Erythroblast (primary cell): ENCODE measurements around the gene HS3ST5.
"Not testable (repeated sequence)": the region's sequence is repeated elsewhere in the genome, so short reads cannot be mapped to it uniquely, and the experiment has no call there.

Experiments used
- DNase-seq, 2 experiments: peaks; one replicate each; lab custom pipeline; 2025; lab: John Stamatoyannopoulos, UW
- GATA1 ChIP-seq: IDR thresholded peaks from 2 replicates; pipeline ENCODE4 v1.6.1; 2011; ENCODE audit warnings: low read depth, mild to moderate bottlenecking, control low read depth, low read length, moderate library complexity
- POLR2A ChIP-seq: IDR thresholded peaks from 2 replicates; pipeline ENCODE4 v1.6.1; 2011; ENCODE audit warnings: mild to moderate bottlenecking, low read length

Gene HS3ST5

DNA sequence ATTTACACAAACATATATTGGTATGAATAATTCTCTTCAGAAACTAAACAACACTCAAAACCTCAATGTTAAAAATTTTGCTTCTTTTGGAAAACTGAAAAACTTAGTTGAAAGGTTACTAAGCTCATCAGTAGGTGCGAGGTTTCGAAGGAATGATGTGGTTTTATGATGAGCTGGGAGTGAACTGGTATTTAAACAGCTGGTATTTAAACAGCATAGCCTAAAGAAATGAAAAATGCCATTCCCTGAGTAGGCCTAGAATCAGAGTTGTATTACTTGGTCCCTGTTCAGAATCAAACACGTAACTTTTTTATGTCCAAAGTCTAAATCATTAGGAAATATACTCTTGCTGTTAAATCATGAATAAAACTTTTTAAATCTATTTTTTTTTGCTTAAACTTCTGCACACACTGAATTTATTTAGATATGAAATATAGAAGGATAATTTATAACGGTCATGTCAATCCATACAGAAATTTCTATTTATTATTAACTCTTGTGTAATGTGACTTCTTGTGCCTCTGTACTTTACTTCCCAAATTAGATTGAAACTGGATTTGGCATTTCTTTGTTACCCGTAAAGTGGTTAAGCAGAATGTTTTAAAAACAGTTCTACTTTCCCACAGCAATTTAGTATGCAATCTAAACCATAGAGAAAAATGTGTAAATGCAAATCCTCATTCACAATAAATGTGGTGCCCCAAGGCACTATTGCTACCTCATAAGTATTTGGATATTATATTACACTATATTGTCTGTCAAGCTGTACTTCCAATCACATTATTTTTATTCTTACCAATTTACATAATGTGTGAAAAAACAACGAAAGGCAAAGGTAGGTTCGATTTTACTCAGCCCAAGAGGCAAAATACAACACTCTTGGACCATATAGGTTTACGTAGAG lies 124.1 kb downstream of the HS3ST5 start:
- DNase-seq, result no peak
- TF ChIP-seq POLR2A, result no peak
- TF ChIP-seq GATA1, result no peak

DNA sequence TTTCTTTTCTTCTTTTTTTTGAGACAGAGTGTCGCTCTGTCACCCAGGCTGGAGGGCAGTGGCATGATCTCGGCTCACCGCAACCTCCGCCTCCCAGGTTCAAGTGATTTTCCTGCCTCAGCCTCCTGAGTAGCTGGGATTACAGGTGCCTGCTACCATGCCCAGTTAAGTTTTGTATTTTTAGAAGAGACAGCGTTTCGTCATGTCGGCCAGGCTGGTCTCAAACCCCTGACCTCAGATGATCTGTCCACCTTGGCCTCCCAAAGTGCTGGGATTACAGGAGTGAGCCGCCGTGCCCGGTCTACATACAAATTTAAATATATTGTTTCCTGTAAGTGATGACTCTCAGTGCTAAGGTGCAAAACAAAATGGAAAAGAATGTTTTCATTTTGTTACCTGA lies 124.8 kb downstream of the HS3ST5 start:
- DNase-seq, result not testable (repeated sequence)

DNA sequence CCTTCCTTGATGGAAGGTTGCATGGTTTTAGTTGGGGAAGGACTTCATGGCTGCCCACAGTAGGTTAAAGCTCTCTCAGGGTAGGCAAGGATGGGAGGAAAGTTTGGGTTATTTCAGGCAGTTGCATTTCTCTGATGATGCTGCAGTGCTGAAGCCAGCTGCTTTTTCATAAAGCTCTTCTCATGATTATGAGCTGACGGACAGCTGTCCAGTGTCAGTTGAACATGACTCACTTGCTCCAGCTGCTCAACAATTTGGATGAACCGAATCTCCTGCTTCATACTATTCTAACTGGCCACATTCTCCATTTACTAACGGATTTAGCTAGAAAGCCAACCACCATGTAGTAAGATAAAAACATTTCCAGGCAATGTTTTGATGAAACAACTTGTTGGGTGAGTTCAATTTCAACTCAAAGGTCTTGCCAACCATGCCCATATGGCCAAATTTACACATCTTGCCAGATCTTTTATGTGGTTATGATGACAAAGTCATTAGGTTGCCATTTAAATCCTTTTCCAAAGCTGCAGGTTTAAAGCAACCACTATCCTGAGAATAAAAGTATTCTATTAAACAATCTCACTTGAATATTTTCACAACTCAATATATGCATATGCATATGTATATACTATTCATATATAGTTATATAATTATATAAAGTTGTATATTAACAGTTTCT lies 125.9 kb downstream of the HS3ST5 start:
- DNase-seq, result no peak
- TF ChIP-seq POLR2A (no peak), GATA1 (no peak)

DNA sequence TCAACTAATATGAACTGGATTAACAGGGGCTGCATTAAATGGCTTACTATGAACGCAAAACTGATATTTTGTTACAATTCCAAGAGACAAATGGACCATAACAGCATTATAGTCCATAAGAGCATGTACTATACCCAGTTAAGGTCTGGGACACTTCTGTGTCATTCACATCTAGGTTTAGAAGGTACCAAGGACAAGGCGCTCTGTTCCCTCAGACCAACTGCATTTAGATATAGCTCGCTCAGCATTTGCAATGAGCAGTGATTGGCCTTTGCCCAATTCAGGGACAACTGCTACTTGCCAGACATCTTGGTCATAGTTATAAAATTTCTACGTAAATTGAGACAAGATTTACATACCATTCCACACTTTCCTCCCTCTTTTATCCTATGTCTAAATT lies 132.4 kb downstream of the HS3ST5 start:
- DNase-seq, result no peak
- TF ChIP-seq GATA1 (no peak), POLR2A (no peak)

DNA sequence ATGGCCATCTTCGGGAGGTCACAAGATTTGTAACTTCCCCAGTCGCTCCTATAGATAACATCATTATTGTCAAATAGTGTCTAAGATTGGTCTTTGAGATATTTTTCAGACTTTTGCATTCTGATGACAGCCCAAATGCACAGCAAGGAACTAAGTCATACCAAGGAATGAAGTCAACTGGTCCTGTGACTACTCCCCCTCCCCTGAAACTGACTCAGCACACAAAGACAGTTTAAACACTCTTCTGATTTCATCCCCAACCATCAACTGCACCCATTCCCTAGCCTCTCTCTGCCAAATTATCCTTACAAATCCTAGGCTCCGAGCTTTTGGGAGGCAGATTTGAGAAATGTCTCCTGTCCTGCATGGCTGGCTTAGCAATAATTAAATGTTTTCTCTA lies 139.4 kb downstream of the HS3ST5 start:
- TF ChIP-seq GATA1 (no peak), POLR2A (no peak)

DNA sequence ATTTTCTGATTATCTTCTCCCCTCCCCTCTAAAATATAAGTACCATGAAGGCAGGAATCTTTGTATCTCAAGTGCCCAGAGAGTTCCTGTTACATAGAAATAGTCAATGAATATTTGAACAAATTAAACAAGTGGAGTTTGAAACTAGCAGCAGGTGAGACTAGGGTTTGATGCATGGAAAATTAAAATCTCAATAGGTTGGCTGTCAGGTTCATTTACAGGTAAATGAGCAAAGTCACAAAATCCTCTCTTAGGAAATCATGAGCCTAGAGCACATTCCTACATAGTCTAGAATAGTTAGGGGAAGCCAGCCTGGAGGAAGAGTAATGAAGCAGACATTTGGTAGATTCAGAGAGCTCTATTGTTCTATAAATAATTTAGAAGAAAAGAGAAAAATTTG lies 140.4 kb downstream of the HS3ST5 start:
- TF ChIP-seq GATA1 (no peak), POLR2A (no peak)
- no peak for DNase-seq

More for the DNA sequence above, 139.4 kb downstream of the HS3ST5 start:
- no peak for DNase-seq

DNA sequence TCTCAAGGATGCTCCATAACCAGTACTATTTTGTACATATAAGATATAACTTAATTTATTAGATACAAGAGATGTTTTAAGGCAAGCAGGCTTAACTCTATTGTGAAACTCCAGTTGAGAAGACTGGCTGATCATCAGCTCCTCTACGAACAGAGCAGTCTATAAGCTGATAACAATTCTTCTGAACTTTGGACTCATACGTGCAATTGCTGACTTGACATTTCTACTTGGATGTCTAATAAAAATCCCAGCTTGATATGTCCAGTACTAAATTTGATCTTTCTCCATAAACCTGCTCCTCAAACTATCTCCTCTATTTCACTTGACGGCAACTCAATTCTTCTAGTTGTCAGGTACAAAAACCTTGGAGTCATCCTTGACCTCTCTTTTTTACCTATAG lies 141.9 kb downstream of the HS3ST5 start:
- TF ChIP-seq GATA1 (no peak), POLR2A (no peak)
- DNase-seq, result no peak

DNA sequence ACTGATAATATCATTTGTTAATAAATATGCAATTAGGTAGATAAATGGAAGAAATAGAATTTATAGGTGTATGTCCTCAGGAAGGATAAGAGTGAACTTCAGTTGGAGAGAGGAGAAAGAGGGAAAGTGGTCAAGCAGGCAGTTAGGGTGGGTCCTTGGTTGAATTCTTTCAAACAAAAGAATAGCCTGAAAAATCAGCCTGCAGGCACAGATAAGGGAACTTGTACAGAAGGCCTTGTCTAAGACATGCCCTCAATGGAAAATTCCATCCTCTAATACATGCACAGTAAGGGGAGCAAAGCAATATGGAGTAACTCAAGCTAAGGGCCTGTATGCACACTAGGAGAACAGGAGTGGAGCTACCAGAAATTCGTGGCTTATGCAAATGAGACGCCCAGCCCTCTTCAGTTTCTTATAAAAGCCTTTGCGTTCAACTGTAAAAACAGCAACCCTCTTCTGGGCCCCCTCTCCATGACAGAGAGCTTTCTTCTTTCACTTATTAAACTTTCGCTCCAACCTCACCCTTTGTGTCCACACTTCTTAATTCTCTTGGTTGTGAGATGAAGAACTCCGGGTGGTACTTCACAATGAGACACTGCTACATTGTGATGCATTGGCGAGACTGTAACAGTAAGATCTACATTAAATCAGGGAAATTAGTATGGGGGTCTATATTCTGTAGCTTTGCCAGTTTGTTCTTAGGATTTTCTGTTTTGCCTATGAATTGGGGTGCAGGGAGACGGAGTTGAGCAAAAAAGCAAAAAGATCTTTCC lies 147.0 kb downstream of the HS3ST5 start:
- TF ChIP-seq POLR2A, result no peak
- no peak for TF ChIP-seq GATA1
- DNase-seq, result peak; percentile 19 to 76

DNA sequence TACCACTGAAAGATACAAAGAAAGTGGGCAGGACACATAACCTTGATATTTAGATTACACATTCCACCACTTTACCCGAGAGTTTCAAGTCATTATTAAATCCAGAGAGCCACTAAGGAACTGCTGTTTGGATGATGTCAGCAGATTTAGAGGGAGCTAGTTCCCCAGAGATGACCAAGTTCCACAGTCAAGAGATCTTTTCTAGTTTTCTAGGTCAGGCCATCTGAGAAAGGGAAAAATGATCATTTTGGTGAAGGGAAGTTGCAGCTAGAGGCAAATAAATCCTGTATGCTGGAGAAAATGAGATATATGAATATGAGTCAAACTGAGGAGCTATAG lies 147.8 kb downstream of the HS3ST5 start:
- TF ChIP-seq GATA1, result no peak
- TF ChIP-seq POLR2A, result no peak
- no peak for DNase-seq

DNA sequence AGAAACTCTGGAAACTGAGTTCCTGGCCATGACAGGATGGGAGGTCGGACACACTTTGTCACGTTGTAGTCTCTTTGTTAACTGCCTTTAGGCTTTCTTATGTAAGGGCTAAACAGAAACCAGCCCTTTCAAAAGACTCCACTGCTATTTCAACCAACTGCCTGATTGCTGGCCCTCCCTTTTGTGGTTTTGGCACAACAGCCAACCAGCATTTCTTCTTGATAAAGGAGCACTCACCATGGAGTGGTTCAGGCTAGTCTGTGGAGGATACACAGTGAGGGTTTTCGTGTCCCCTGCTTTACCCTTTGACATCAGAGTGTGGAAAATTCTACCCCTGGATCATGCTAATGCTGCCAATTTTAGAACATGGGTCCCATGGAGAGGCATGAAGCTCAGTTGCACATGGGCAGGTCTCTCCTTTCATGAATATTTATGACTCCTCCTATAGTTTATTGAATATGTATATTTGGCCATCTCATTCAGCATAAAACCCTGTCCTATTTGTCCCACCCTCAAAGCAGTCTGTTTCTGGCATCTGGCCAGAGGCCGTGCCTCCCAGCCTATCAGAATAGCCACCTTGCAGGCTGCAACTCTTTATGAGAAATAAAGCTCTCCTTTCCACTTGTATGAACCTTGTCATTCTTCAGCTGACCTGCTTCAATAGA lies 148.3 kb downstream of the HS3ST5 start:
- TF ChIP-seq GATA1, result no peak
- TF ChIP-seq POLR2A, result no peak

DNA sequence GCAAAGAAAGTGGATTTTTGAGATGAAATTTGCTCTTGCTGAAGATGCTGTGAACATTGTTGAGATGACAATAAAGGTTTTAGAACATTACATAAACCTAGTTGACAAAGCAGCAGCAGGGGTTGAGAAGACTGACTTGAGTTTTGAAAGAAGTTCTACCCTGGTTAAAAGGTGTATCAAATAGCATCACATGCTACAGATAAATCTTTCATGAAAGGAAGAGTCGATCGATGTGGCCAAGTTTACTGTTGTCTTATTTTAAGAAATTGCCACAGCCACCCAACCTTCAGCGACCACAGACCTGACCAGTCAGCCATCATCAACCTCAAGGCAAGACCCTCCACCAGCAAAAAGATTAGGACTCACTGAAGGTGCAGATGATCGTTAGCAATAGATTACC lies 155.3 kb downstream of the HS3ST5 start:
- no peak for DNase-seq
- TF ChIP-seq GATA1, result no peak

More for the DNA sequence above, 148.3 kb downstream of the HS3ST5 start:
- DNase-seq, result peak; percentile 86 to 92

DNA sequence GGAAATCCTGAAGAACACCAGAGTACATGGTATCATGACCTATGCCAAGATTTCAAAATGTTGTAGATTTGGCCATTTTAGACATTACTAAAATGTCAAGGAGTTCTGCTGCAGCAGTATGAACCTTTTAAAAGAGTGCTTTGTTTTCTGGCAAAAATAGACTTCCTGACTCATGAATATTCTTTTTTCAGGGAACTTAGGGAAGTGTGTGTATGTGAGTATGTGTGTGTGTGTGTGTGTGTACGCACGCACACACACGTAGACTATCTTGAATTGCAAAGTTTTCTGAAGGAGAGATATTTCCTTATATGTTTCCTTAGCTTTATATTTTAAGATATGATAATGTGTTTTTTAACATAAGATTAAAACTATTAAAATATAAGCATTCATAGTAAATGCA lies 161.2 kb downstream of the HS3ST5 start:
- TF ChIP-seq GATA1, result no peak
- TF ChIP-seq POLR2A, result no peak
- no peak for DNase-seq

DNA sequence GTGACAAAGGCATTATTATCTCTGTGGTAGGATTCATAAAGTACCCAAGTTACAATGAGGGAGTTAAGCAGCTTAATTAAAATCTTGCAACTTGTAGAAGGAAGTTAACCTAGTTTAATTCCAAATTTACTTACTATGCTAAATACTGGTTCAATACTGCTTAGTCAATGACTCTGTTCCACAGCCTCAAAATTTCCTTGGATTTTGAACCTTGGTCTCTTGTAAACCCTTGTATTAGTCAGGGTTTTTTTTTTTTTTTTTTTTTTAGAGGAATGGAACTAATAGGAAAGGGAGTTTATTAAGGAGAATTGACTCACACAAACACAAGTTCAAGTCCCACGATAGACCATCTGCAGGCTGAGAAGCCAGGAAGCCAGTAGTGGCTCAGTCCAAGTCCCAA lies 163.4 kb downstream of the HS3ST5 start:
- DNase-seq, result no peak
- TF ChIP-seq POLR2A, result no peak
- TF ChIP-seq GATA1, result no peak
